Colonic mucosa (tissue), 4 donors: ENCODE measurements around the gene NDUFS6. TPM values are rescaled to one million over a fixed set of nuclear protein-coding genes. Genes with fewer than 3 reads are reported as not detected.

ENCODE experiments used
- DNase-seq: peaks from one replicate; pipeline ENCODE4 v3.0.0-alpha.2; 2020
- H3K27ac ChIP-seq: fragments of 200-600 bp; one replicate; pipeline ENCODE4 v1.8.0; 2021
- H3K27me3 ChIP-seq: fragments of 200-600 bp; one replicate; pipeline ENCODE4 v1.8.0; 2021
- H3K36me3 ChIP-seq: fragments of 200-600 bp; one replicate; pipeline ENCODE4 v1.8.0; 2021
- H3K4me1 ChIP-seq: fragments of 200-600 bp; one replicate; pipeline ENCODE4 v1.8.0; 2021; ENCODE audit warnings: mild to moderate bottlenecking
- H3K4me3 ChIP-seq: fragments of 200-600 bp; one replicate; pipeline ENCODE4 v1.8.0; 2021
- H3K9ac ChIP-seq, 2 donors: one replicate each; pipeline ENCODE4 v1.7.0; 2013; ENCODE audit warnings: control low read depth in 2 of 2, low read depth in 2 of 2, low read length in 2 of 2
- H3K9me3 ChIP-seq: fragments of 200-600 bp; one replicate; pipeline ENCODE4 v1.8.0; 2021
- CTCF ChIP-seq: fragments of 200-600 bp; IDR thresholded peaks from one replicate; pipeline ENCODE4 v1.8.0; 2022; ENCODE audit warnings: antibody characterized with exemption, mild to moderate bottlenecking
- intact Hi-C: fragments of 100-400 bp; cut with DNase I; formaldehyde crosslinking; loops from one replicate; pipeline ENCODE4 v1.14.1; 2022
- total RNA-seq, 2 donors: library from RNA; stranded (reverse); fragmentation: NEBNext Ultra II Directional in 1 of 2; extraction: Animal tissue kit (Norgen Biotek cat#: 25700) in 1 of 2; gene quantifications; one replicate each; pipeline ENCODE4 v1.2.1, GENCODE V29; 2021
- donor health status: healthy.
- donor health status: DM: no; HTN: no; CAD: no.
- donor health status: DM: no; HTN: no; CAD: no.

Gene NDUFS6
- total RNA-seq, 2 donors from 2014 or later = 43.2 to 70.7 TPM

GRCh38 chr5:1827025-1827885, 26.0 kb downstream of the NDUFS6 start:
- no peak overlapping the region for H3K9ac ChIP-seq
- no peaks in the 10 kb centered on the region for H3K9me3 ChIP-seq
- no peaks in the 10 kb centered on the region for H3K27me3 ChIP-seq
- TF ChIP-seq CTCF = no peak
- peak overlapping the region; percentile 7 for H3K4me3 ChIP-seq
- no peaks in the 10 kb centered on the region for H3K36me3 ChIP-seq
- no peaks in the 10 kb centered on the region for H3K4me1 ChIP-seq
- H3K27ac ChIP-seq = no peak overlapping the region
- no peak for DNase-seq
- intact Hi-C loops = no loop called here

GRCh38 chr5:1827886-1828397, 26.7 kb downstream of the NDUFS6 start:
- no peak for DNase-seq
- H3K27ac ChIP-seq = no peak overlapping the region
- H3K4me1 ChIP-seq = no peaks in the 10 kb centered on the region
- peak overlapping the region; percentile 7 for H3K4me3 ChIP-seq
- intact Hi-C loops = no loop called here
- no peaks in the 10 kb centered on the region for H3K9me3 ChIP-seq
- TF ChIP-seq CTCF = no peak
- H3K36me3 ChIP-seq = no peaks in the 10 kb centered on the region
- H3K27me3 ChIP-seq = no peaks in the 10 kb centered on the region
- no peak overlapping the region for H3K9ac ChIP-seq

- Histone ChIP-seq H3K9ac (no peak overlapping the region), H3K27ac (no peak overlapping the region), H3K4me3 (no peak overlapping the region), H3K9me3 (no peaks in the 10 kb centered on the region), H3K36me3 (no peaks in the 10 kb centered on the region), H3K4me1 (no peaks in the 10 kb centered on the region), H3K27me3 (no peaks in the 10 kb centered on the region)
- intact Hi-C loops = no loop called here
- TF ChIP-seq CTCF = no peak
- DNase-seq = no peak
These were observed 29.5 kb downstream of the NDUFS6 start for GRCh38 chr5:1830571-1831228.

- DNase-seq = no peak
These were observed 30.1 kb downstream of the NDUFS6 start for GRCh38 chr5:1831257-1831656.

More at GRCh38 chr5:1831257-1831656, 30.1 kb downstream of the NDUFS6 start:
- no peaks in the 10 kb centered on the region for H3K4me1 ChIP-seq
- no peak for TF ChIP-seq CTCF
- intact Hi-C loops = no loop called here
- H3K4me3 ChIP-seq = no peak overlapping the region
- H3K9ac ChIP-seq = no peak overlapping the region
- H3K36me3 ChIP-seq = no peaks in the 10 kb centered on the region
- no peaks in the 10 kb centered on the region for H3K9me3 ChIP-seq
- no peak overlapping the region for H3K27ac ChIP-seq
- H3K27me3 ChIP-seq = no peaks in the 10 kb centered on the region
